B cell (primary cell): ENCODE data around the gene CDKAL1. TPM values are rescaled to one million over a fixed set of nuclear protein-coding genes. Genes with fewer than 3 reads are reported as not detected.

Source experiments
- ATAC-seq: fragments of 200-7000 bp; cut with Tn5 transposase; one replicate; pipeline ENCODE4 v1.10.0; 2021; ENCODE audit warnings: low read depth, mild to moderate bottlenecking, moderate number of reproducible peaks, moderate library complexity
- CTCF ChIA-PET: fragments of 350-600 bp; sonication (Branson Sonifier 250); formaldehyde crosslinking; loops from one replicate; lab custom pipeline; 2021; ENCODE audit warnings: antibody characterized with exemption, inconsistent platforms; lab: Charles Lee
- POLR2A ChIA-PET: fragments of 350-600 bp; sonication (Branson Sonifier 250); formaldehyde crosslinking; loops from one replicate; lab custom pipeline; 2021; ENCODE audit warnings: antibody characterized with exemption; lab: Charles Lee
- DNase-seq: peaks from one replicate; pipeline ENCODE4 v3.0.0; 2013
- H2AFZ ChIP-seq: 2 replicates; pipeline ENCODE4 v1.6.1; 2012; ENCODE audit warnings: mild to moderate bottlenecking, low read depth, low read length; ENCODE audit not compliant: insufficient read depth, poor library complexity, severe bottlenecking
- H3K27ac ChIP-seq, 2 donors: 1 replicate in 1 of 2; 2 replicates in 1 of 2; pipeline ENCODE4 v1.5.1; 2012 to 2013; ENCODE audit warnings: low read length in 2 of 2, mild to moderate bottlenecking in 2 of 2, moderate library complexity in 1 of 2
- H3K27me3 ChIP-seq, 4 experiments: fragments of 200-600 bp in 1 of 4; sonication (generic) in 1 of 4; replicated peaks in 1 of 4; 1 replicate in 2 of 4; 2 replicates in 2 of 4; pipeline versions ENCODE4 v1.6.1 to v1.7.0; 2013 to 2016; ENCODE audit warnings: low read length in 3 of 4, mild to moderate bottlenecking in 2 of 4, mixed read lengths in 1 of 4, moderate library complexity in 1 of 4; ENCODE audit not compliant: insufficient read depth in 4 of 4, control insufficient read depth in 3 of 4; ENCODE audit errors: control extremely low read depth in 1 of 4
- H3K36me3 ChIP-seq, 2 experiments: replicated peaks in 1 of 2; 1 replicate in 1 of 2; 2 replicates in 1 of 2; pipeline versions ENCODE4 v1.6.1 to v1.7.1; 2013; ENCODE audit warnings: low read length in 1 of 2; ENCODE audit not compliant: insufficient read depth in 2 of 2, control insufficient read depth in 1 of 2; ENCODE audit errors: control extremely low read depth in 1 of 2, extremely low read depth in 1 of 2
- H3K4me1 ChIP-seq, 2 donors: fragments of 200-600 bp in 1 of 2; sonication (generic) in 1 of 2; 1 replicate in 1 of 2; 2 replicates in 1 of 2; pipeline versions ENCODE4 v1.5.1 to v1.6.1; 2013 to 2017; ENCODE audit warnings: low read length in 2 of 2; ENCODE audit not compliant: control insufficient read depth in 2 of 2, insufficient read depth in 2 of 2
- H3K4me2 ChIP-seq: replicated peaks from 2 replicates; pipeline ENCODE3; 2012; ENCODE audit warnings: mild to moderate bottlenecking, low read depth, low read length; ENCODE audit not compliant: poor library complexity, severe bottlenecking
- H3K4me3 ChIP-seq, 5 experiments: fragments of 200-600 bp in 1 of 5; sonication (generic) in 1 of 5; 1 replicate in 3 of 5; 2 replicates in 2 of 5; pipeline versions ENCODE4 v1.5.1 to v1.7.0; 2011 to 2016; ENCODE audit warnings: low read length in 4 of 5, mild to moderate bottlenecking in 4 of 5, low read depth in 2 of 5, control low read depth in 1 of 5, moderate library complexity in 1 of 5; ENCODE audit not compliant: insufficient read depth in 1 of 5; ENCODE audit errors: control extremely low read depth in 1 of 5, extremely low read depth in 1 of 5
- H3K79me2 ChIP-seq: fragments of 200-600 bp; sonication (generic); one replicate; pipeline ENCODE4 v1.6.0; 2016; ENCODE audit warnings: low read length; ENCODE audit not compliant: control insufficient read depth, insufficient read depth
- H3K9ac ChIP-seq: fragments of 200-600 bp; sonication (generic); 2 replicates; pipeline ENCODE4 v1.6.1; 2017; ENCODE audit warnings: mild to moderate bottlenecking, low read length, moderate library complexity
- H3K9me3 ChIP-seq, 3 donors: one replicate each; pipeline versions ENCODE4 v1.6.1 to v1.7.1; 2013; ENCODE audit warnings: low read length in 2 of 3; ENCODE audit not compliant: control insufficient read depth in 2 of 3, insufficient read depth in 1 of 3; ENCODE audit errors: control extremely low read depth in 1 of 3
- H4K20me1 ChIP-seq: 2 replicates; pipeline ENCODE4 v1.6.0; 2012; ENCODE audit warnings: mild to moderate bottlenecking, low read length; ENCODE audit not compliant: insufficient read depth, control insufficient read depth, poor library complexity, severe bottlenecking
- H3K27ac Mint-ChIP-seq: one replicate; pipeline ENCODE4 v1.8.0; 2021; ENCODE audit warnings: mixed read lengths
- H3K27me3 Mint-ChIP-seq: one replicate; pipeline ENCODE4 v1.8.0; 2021; ENCODE audit warnings: mixed read lengths
- H3K4me1 Mint-ChIP-seq: one replicate; pipeline ENCODE4 v1.8.0; 2021; ENCODE audit warnings: mixed read lengths
- H3K4me3 Mint-ChIP-seq: one replicate; pipeline ENCODE4 v1.8.0; 2021; ENCODE audit warnings: mixed read lengths
- H3K9me3 Mint-ChIP-seq: one replicate; pipeline ENCODE4 v1.8.0; 2022; ENCODE audit warnings: mixed read lengths; ENCODE audit not compliant: insufficient read depth
- CTCF ChIP-seq: fragments of 200-600 bp; IDR thresholded peaks from one replicate; pipeline ENCODE4 v1.8.0; 2022; ENCODE audit warnings: antibody characterized with exemption, mild to moderate bottlenecking
- EZH2 ChIP-seq: IDR thresholded peaks from 2 replicates; pipeline ENCODE4 v1.6.1; 2012; ENCODE audit warnings: borderline replicate concordance, low read depth, mild to moderate bottlenecking, moderate library complexity, low read length; ENCODE audit not compliant: insufficient read depth, poor library complexity, severe bottlenecking
- WGBS: methylation state at CpG from one replicate; pipeline ENCODE4 v1.1.5; 2013; ENCODE audit warnings: missing lambda C conversion rate; ENCODE audit not compliant: insufficient coverage; 5-methylcytosine and 5-hydroxymethylcytosine counted together
- intact Hi-C: fragments of 100-400 bp; cut with micrococcal nuclease; formaldehyde crosslinking; loops from one replicate; pipeline ENCODE4 v1.10.0; 2022
- polyA plus RNA-seq: library from polyadenylated mRNA; depleted of rRNA; stranded (reverse); fragments of >200 nt; gene quantifications from 2 replicates; pipeline ENCODE4 v1.2.3, GENCODE V29; 2012
- total RNA-seq, 2 donors: library from RNA; stranded (reverse); fragments of 120-200 nt in 1 of 2; gene quantifications; 1 replicate in 1 of 2; 2 replicates in 1 of 2; pipeline versions ENCODE4 v1.2.3 to v1.2.4, GENCODE V29; 2013 to 2022

Gene CDKAL1
- total and polyA plus RNA-seq, 2 donors (not counting 1 experiment from before 2014, with no cell fraction given), result 6.1 to 33.3 TPM

GRCh38 chr6:20700375-20700774 is 166.1 kb downstream of the CDKAL1 start:
- no peak for ATAC-seq

GRCh38 chr6:20702366-20702765 is 168.1 kb downstream of the CDKAL1 start:
- Histone ChIP-seq H4K20me1 (peaks cover 4% of the 10 kb centered on the region), H3K4me2 (no peak overlapping the region), H3K27ac (no peak overlapping the region), H2AFZ (no peak overlapping the region), H3K27me3 (no peaks in the 10 kb centered on the region), H3K79me2 (peaks cover 14% of the 10 kb centered on the region), H3K9me3 (no peaks in the 10 kb centered on the region), H3K4me3 (no peak overlapping the region), H3K9ac (no peak overlapping the region), H3K4me1 (no peaks in the 10 kb centered on the region), H3K36me3 (no peaks in the 10 kb centered on the region)
- no peak for DNase-seq
- Mint-ChIP-seq H3K27me3 (no peaks in the 10 kb centered on the region), H3K9me3 (no peaks in the 10 kb centered on the region), H3K27ac (no peak overlapping the region), H3K4me1 (peaks cover 22% of the 10 kb centered on the region), H3K4me3 (no peak overlapping the region)
- 98% methylated on average over 11 of the region's 13 CpGs for WGBS
- no peak for TF ChIP-seq CTCF
- no peak for TF ChIP-seq EZH2
- intact Hi-C loops, result no loop called here
- ChIA-PET CTCF (no interaction called here), POLR2A (no interaction called here)
- no peak for ATAC-seq

More at GRCh38 chr6:20700375-20700774, 166.1 kb downstream of the CDKAL1 start:
- TF ChIP-seq CTCF (no peak), EZH2 (no peak)
- DNase-seq, result no peak
- no peaks in the 10 kb centered on the region for H3K27me3 Mint-ChIP-seq
- intact Hi-C loops, result no loop called here
- Histone ChIP-seq H3K36me3 (no peaks in the 10 kb centered on the region), H3K27ac (no peak overlapping the region), H3K4me3 (no peak overlapping the region), H3K9ac (no peak overlapping the region), H3K4me1 (no peaks in the 10 kb centered on the region), H2AFZ (no peak overlapping the region), H3K4me2 (no peak overlapping the region), H3K9me3 (no peaks in the 10 kb centered on the region), H3K27me3 (no peaks in the 10 kb centered on the region), H4K20me1 (no peaks in the 10 kb centered on the region), H3K79me2 (peaks cover 8% of the 10 kb centered on the region)
- H3K4me3 Mint-ChIP-seq, result no peak overlapping the region
- no peaks in the 10 kb centered on the region for H3K9me3 Mint-ChIP-seq
- H3K4me1 Mint-ChIP-seq, result peaks cover 22% of the 10 kb centered on the region
- no peak overlapping the region for H3K27ac Mint-ChIP-seq
- POLR2A ChIA-PET, result no interaction called here
- CTCF ChIA-PET, result no interaction called here
